Esophagus muscularis mucosa (tissue), 3 donors: ENCODE measurements around the gene PPP1R3F.

Experiments used
- CTCF ChIP-seq, 3 experiments: fragments of 200-600 bp in 2 of 3; fragments of 450-650 bp in 1 of 3; sonication (generic) in 2 of 3; IDR thresholded peaks; one replicate each; pipeline ENCODE4 v1.5.1; 2017 to 2019; ENCODE audit warnings: antibody characterized with exemption in 3 of 3, mild to moderate bottlenecking in 2 of 3, moderate library complexity in 1 of 3
- EP300 ChIP-seq: sonication (generic); formaldehyde crosslinking; IDR thresholded peaks from one replicate; pipeline ENCODE4 v1.6.1; 2017; ENCODE audit warnings: antibody characterized with exemption

- TF ChIP-seq CTCF (IDR thresholded peaks at IDR 0.05), result no peak
- no peak for TF ChIP-seq EP300
Observed at GRCh38 chrX:49316085-49316484, 46.5 kb downstream of the PPP1R3F start.
